Body of pancreas (tissue), 4 donors: ENCODE measurements around the gene SMAD2. TPM values are rescaled to one million over a fixed set of nuclear protein-coding genes. Genes with fewer than 3 reads are reported as not detected.

ENCODE experiments used
- ATAC-seq: fragments of 150-250 bp; one replicate; pipeline ENCODE4 v1.9.1; 2016
- DNase-seq, 4 donors: peaks; one replicate each; pipeline ENCODE4 v3.0.0-alpha.2; 2019
- H3K27ac ChIP-seq, 4 donors: fragments of 200-600 bp; sonication (generic); 1 replicate in 3 of 4; 2 replicates in 1 of 4; pipeline versions ENCODE4 v1.5.1 to v1.6.1; 2016 to 2019; ENCODE audit warnings: mild to moderate bottlenecking in 1 of 4, mixed read lengths in 1 of 4, moderate library complexity in 1 of 4
- H3K27me3 ChIP-seq, 2 donors: fragments of 200-600 bp; sonication (generic); one replicate each; pipeline ENCODE4 v1.6.0; 2016; ENCODE audit warnings: mild to moderate bottlenecking in 1 of 2
- H3K36me3 ChIP-seq, 2 donors: fragments of 200-600 bp; sonication (generic); replicated peaks in 1 of 2; 2 replicates each; pipeline ENCODE4 v1.5.1; 2016; ENCODE audit warnings: low read depth in 2 of 2; ENCODE audit not compliant: insufficient read depth in 1 of 2
- H3K4me1 ChIP-seq: fragments of 200-600 bp; sonication (generic); one replicate; pipeline ENCODE4 v1.6.0; 2016
- H3K4me3 ChIP-seq, 2 donors: fragments of 200-600 bp; sonication (generic); 1 replicate in 1 of 2; 2 replicates in 1 of 2; pipeline ENCODE4 v1.5.1; 2016 to 2019
- H3K9me3 ChIP-seq, 3 donors: fragments of 200-600 bp; sonication (generic); 1 replicate in 2 of 3; 2 replicates in 1 of 3; pipeline ENCODE4 v1.5.1; 2016
- POLR2A ChIP-seq, 3 donors: fragments of 450-650 bp; IDR thresholded peaks; one replicate each; pipeline ENCODE4 v1.6.1; 2016; ENCODE audit warnings: antibody characterized with exemption in 3 of 3, mild to moderate bottlenecking in 2 of 3
- WGBS, 2 donors: methylation state at CpG; one replicate each; pipeline ENCODE4 v1.1.5; 2017; 5-methylcytosine and 5-hydroxymethylcytosine counted together
- intact Hi-C: fragments of 100-400 bp; cut with DNase I; formaldehyde crosslinking; loops from one replicate; pipeline ENCODE4 v1.15.1; 2023
- total RNA-seq, 2 donors: library from RNA; depleted of rRNA; stranded (reverse); fragments of >200 nt; gene quantifications; one replicate each; pipeline ENCODE4 v1.1.0, GENCODE V29; 2016
- TF ChIP-seq, protein P1 (sequence below), 7 experiments: fragments of 450-650 bp in 4 of 7; fragments of 200-600 bp in 3 of 7; sonication (generic) in 3 of 7; IDR thresholded peaks; one replicate each; pipeline ENCODE4 v1.5.1; 2016 to 2019; ENCODE audit warnings: antibody characterized with exemption in 7 of 7

The SMAD2 gene
- total RNA-seq, 2 donors from 2014 or later, result 9.6 to 19.7 TPM

DNA sequence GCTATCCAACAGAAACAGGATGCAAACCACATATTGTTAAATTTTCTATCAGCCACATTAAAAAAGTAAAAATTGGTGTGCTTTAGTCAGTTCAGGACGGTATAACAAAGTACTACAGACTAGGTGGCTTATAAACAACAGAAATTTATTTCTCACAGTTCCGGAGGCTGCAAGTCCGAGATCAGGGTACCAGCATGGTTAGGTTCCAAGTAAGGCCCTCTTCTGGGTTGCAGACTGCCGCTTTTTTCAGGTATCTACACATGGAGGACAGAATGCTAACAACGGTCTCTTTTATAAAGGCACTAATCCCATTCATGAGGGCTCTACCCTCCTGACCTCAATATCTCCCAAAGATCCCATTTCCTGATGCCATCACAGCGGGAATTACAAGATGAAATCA, 10.5 kb downstream of the SMAD2 start:
- Histone ChIP-seq H3K4me3 (no peak overlapping the region), H3K27me3 (no peaks in the 10 kb centered on the region), H3K4me1 (peaks cover 23% of the 10 kb centered on the region), H3K36me3 (no peaks in the 10 kb centered on the region), H3K9me3 (no peaks in the 10 kb centered on the region), H3K27ac (no peak overlapping the region)
- intact Hi-C loops, result no loop called here
- TF ChIP-seq, protein P1, sequence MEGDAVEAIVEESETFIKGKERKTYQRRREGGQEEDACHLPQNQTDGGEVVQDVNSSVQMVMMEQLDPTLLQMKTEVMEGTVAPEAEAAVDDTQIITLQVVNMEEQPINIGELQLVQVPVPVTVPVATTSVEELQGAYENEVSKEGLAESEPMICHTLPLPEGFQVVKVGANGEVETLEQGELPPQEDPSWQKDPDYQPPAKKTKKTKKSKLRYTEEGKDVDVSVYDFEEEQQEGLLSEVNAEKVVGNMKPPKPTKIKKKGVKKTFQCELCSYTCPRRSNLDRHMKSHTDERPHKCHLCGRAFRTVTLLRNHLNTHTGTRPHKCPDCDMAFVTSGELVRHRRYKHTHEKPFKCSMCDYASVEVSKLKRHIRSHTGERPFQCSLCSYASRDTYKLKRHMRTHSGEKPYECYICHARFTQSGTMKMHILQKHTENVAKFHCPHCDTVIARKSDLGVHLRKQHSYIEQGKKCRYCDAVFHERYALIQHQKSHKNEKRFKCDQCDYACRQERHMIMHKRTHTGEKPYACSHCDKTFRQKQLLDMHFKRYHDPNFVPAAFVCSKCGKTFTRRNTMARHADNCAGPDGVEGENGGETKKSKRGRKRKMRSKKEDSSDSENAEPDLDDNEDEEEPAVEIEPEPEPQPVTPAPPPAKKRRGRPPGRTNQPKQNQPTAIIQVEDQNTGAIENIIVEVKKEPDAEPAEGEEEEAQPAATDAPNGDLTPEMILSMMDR (IDR thresholded peaks at IDR 0.05), result no peak
- TF ChIP-seq POLR2A (IDR thresholded peaks at IDR 0.05), result no peak
- 94 to 95% methylated on average over 6 of the region's 6 CpGs for WGBS, 2 donors
- no peak for ATAC-seq
- DNase-seq, result no peak

DNA sequence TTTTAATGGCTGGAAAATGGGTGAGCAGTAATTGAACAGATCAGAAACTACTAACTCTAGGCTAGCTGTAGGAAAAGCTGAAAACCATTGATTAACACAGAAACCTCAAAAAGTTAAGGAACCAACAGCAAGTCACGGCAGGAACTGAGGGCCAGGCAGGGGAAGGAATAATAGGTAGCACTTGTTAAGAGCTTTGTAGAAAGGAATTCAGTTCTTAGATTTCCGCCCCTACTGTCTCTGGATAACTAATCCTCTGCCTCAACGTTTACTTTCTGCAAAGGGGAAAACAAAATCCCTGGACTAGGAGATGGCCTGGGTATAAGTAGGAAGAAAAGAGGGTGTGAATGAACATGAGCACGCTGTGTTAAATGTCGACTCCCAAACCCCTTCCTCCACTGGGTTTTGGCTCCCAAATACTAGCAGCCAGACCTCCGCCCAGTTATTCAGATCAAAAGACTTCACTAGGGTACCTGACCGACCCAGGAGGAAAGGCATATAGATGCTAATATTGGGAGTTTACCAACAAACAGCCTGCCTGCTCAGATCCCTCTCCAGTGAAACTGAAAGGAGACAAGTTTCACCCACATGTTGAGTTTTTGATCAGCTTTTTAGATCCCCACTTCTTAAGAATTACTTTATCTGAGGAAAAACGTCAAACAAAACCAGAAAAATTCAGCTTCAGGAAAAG, 12.4 kb downstream of the SMAD2 start:
- Histone ChIP-seq H3K4me1 (peaks cover 29% of the 10 kb centered on the region), H3K36me3 (no peaks in the 10 kb centered on the region), H3K27ac (no peak overlapping the region), H3K9me3 (no peaks in the 10 kb centered on the region), H3K27me3 (no peaks in the 10 kb centered on the region), H3K4me3 (no peak overlapping the region)
- intact Hi-C loops, result no loop called here
- 76% methylated on average over 8 of the region's 8 CpGs for WGBS, 2 donors
- DNase-seq, result no peak
- no peak for TF ChIP-seq POLR2A (IDR thresholded peaks at IDR 0.05)
- TF ChIP-seq, protein P1 (IDR thresholded peaks at IDR 0.05), result no peak
- ATAC-seq, result no peak

DNA sequence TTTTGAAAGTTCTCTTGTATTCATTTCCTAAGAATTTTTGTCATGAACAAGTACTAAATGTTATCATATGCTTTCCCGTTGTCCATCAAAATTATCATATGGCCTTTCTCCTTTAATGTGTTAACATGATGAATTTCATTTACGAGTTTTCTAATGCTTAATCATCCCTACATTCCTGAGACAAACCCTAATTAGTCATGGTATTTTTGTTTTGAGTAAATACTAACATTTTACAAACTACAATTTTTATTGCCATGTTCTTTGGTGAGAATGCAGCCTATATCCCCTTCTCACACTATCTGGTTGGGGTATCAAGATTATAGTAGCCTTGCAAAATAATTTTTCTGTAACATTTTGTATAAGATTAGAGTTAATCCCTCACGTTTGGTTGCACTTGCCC, 14.5 kb downstream of the SMAD2 start:
- Histone ChIP-seq H3K27ac (no peak overlapping the region), H3K9me3 (no peaks in the 10 kb centered on the region), H3K36me3 (no peaks in the 10 kb centered on the region), H3K4me1 (peaks cover 32% of the 10 kb centered on the region), H3K27me3 (no peaks in the 10 kb centered on the region), H3K4me3 (no peak overlapping the region)
- 82% methylated on average over 3 of the region's 3 CpGs for WGBS, 2 donors
- intact Hi-C loops, result no loop called here
- TF ChIP-seq, protein P1 (IDR thresholded peaks at IDR 0.05), result no peak
- no peak for TF ChIP-seq POLR2A (IDR thresholded peaks at IDR 0.05)
- ATAC-seq, result no peak
- DNase-seq, result no peak

DNA sequence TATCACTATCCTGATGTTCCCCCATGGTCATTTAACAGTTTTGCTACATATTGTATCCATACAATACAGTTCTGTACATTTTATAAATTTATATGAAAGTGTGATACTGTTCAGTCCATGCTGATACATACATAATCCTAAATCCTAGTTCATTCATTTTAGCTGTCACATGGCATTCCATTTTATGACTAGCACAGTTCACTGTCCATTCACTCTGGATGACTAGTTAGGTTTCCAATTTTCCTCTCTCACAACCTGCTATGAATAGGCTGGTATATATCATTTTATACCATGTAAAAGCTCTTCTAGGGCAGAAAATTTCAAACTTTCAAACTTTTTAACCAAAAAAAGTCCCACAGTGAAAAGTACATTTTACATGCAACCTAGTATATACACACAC, 15.2 kb downstream of the SMAD2 start:
- ATAC-seq, result no peak
- H3K4me1 ChIP-seq, result peaks cover 32% of the 10 kb centered on the region
- H3K27me3 ChIP-seq, result no peaks in the 10 kb centered on the region
- H3K9me3 ChIP-seq, result no peaks in the 10 kb centered on the region
- H3K4me3 ChIP-seq, result no peak overlapping the region
- H3K27ac ChIP-seq, result no peak overlapping the region
- no peak for DNase-seq
- intact Hi-C loops, result no loop called here
- TF ChIP-seq, protein P1 (IDR thresholded peaks at IDR 0.05), result no peak
- no peak for TF ChIP-seq POLR2A (IDR thresholded peaks at IDR 0.05)
- no peaks in the 10 kb centered on the region for H3K36me3 ChIP-seq
